ENCODE measurements around the gene LHFPL3. TPM values are rescaled to one million over a fixed set of nuclear protein-coding genes. Genes with fewer than 3 reads are reported as not detected.

The LHFPL3 gene
- total RNA-seq, 1 experiment from 2014 or later: 0.83 TPM

DNA sequence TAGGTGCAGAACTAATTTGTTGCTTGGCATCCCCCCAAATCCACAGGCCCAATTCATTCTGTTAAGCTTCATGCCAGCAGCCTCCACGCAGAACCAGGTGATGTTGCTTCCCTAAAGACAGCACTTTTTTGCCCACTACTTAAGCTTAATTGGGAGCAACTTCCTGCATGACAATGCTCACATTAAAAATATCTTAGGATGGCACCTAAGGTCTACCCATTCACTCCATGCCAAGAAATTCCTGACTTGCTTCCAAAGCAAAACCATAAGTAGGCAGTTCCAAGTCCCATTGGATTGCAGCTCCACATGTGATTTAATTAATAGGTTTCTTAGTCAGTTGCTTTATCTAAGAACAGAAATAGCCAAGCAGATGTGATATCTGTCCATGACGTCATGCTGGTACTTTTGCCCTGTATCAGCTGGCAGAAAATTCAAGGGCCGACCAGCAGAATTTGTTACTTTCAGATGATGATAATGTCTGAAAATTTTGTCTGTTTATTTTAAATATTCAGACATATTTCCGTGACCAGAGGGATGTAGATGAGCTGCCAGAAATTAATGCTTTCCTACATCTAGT lies 325.5 kb downstream of the LHFPL3 start (continued):
- TF ChIP-seq, protein P1, sequence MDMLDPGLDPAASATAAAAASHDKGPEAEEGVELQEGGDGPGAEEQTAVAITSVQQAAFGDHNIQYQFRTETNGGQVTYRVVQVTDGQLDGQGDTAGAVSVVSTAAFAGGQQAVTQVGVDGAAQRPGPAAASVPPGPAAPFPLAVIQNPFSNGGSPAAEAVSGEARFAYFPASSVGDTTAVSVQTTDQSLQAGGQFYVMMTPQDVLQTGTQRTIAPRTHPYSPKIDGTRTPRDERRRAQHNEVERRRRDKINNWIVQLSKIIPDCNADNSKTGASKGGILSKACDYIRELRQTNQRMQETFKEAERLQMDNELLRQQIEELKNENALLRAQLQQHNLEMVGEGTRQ (CRISPR knock-in tag; IDR thresholded peaks at IDR 0.05): no peak
- TF ChIP-seq STAT6 (CRISPR knock-in tag; conservative IDR thresholded peaks at IDR 0.05; ENCODE audit: low read depth): no peak
- no peak for TF ChIP-seq PRRX2 (CRISPR knock-in tag; IDR thresholded peaks at IDR 0.05)
- no peak for TF ChIP-seq NFATC4 (CRISPR knock-in tag; IDR thresholded peaks at IDR 0.05)
- no peak for TF ChIP-seq CREB1 (CRISPR knock-in tag; IDR thresholded peaks at IDR 0.05)
- TF ChIP-seq ZNF281 (CRISPR knock-in tag; IDR thresholded peaks at IDR 0.05): no peak
- TF ChIP-seq ERG (CRISPR knock-in tag; IDR thresholded peaks at IDR 0.05): no peak
- no peak for TF ChIP-seq TEAD1 (CRISPR knock-in tag; IDR thresholded peaks at IDR 0.05)

DNA sequence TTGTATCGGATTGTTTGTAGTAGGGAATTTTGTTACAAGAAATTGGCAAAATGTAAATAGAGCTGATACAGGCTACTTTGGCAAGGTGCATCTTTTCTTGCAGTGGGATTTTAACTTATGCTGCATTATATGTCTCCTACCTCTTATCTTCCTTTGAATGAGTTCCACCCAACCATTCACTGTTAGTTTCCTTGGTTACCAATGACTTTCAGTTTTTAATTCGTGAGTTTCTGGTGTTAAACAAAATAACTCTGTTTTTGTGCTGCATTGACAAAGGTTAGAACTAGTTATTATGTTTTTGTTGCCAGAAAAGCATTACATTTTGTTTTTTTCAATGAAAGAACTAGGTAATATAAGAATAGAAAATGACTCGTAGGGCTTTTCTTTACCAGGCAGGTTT lies 327.2 kb downstream of the LHFPL3 start:
- ChIA-PET CTCF (interaction anchor here (1.5 to 2.7 kb wide), 2 partner anchors 12 to 263 kb away, joined by 3 to 8 read pairs; no protein-coding TSS in a partner anchor), POLR2A (no interaction called here)
- Mint-ChIP-seq H3K36me3 (no peaks in the 10 kb centered on the region), H3K9me3 (no peaks in the 10 kb centered on the region), H3K4me1 (peaks cover 3% of the 10 kb centered on the region), H3K4me3 (no peak overlapping the region), H3K27me3 (ENCODE audit: low read depth) (no peaks in the 10 kb centered on the region; the same call in none of the 2 replicates), H3K27ac (no peak overlapping the region)
- DNase-seq (ENCODE audit: low spot score): no peak
- ATAC-seq: no peak
- TF ChIP-seq ATF3 (CRISPR knock-in tag; conservative IDR thresholded peaks at IDR 0.05): no peak
- no peak for TF ChIP-seq ZNF423 (CRISPR knock-in tag; IDR thresholded peaks at IDR 0.05)
- TF ChIP-seq, protein P2, sequence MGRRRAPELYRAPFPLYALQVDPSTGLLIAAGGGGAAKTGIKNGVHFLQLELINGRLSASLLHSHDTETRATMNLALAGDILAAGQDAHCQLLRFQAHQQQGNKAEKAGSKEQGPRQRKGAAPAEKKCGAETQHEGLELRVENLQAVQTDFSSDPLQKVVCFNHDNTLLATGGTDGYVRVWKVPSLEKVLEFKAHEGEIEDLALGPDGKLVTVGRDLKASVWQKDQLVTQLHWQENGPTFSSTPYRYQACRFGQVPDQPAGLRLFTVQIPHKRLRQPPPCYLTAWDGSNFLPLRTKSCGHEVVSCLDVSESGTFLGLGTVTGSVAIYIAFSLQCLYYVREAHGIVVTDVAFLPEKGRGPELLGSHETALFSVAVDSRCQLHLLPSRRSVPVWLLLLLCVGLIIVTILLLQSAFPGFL (CRISPR knock-in tag; IDR thresholded peaks at IDR 0.05; ENCODE audit: borderline replicate concordance): no peak
- TF ChIP-seq, protein P3, sequence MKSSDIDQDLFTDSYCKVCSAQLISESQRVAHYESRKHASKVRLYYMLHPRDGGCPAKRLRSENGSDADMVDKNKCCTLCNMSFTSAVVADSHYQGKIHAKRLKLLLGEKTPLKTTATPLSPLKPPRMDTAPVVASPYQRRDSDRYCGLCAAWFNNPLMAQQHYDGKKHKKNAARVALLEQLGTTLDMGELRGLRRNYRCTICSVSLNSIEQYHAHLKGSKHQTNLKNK (CRISPR knock-in tag; IDR thresholded peaks at IDR 0.05): no peak
- TF ChIP-seq ATF1 (CRISPR knock-in tag; IDR thresholded peaks at IDR 0.05): no peak
- no peak for TF ChIP-seq NFATC4 (CRISPR knock-in tag; IDR thresholded peaks at IDR 0.05)
- TF ChIP-seq ZNF396 (CRISPR knock-in tag; IDR thresholded peaks at IDR 0.05; ENCODE audit: borderline replicate concordance): no peak
- no peak for TF ChIP-seq ZNF425 (CRISPR knock-in tag; conservative IDR thresholded peaks at IDR 0.05)
- TF ChIP-seq ZNF219 (CRISPR knock-in tag; IDR thresholded peaks at IDR 0.05; ENCODE audit: borderline replicate concordance): no peak
- TF ChIP-seq ZNF138 (CRISPR knock-in tag; conservative IDR thresholded peaks at IDR 0.05): no peak
- no peak for TF ChIP-seq FOXJ3 (CRISPR knock-in tag; IDR thresholded peaks at IDR 0.05; ENCODE audit: borderline replicate concordance)
- TF ChIP-seq, protein P4, sequence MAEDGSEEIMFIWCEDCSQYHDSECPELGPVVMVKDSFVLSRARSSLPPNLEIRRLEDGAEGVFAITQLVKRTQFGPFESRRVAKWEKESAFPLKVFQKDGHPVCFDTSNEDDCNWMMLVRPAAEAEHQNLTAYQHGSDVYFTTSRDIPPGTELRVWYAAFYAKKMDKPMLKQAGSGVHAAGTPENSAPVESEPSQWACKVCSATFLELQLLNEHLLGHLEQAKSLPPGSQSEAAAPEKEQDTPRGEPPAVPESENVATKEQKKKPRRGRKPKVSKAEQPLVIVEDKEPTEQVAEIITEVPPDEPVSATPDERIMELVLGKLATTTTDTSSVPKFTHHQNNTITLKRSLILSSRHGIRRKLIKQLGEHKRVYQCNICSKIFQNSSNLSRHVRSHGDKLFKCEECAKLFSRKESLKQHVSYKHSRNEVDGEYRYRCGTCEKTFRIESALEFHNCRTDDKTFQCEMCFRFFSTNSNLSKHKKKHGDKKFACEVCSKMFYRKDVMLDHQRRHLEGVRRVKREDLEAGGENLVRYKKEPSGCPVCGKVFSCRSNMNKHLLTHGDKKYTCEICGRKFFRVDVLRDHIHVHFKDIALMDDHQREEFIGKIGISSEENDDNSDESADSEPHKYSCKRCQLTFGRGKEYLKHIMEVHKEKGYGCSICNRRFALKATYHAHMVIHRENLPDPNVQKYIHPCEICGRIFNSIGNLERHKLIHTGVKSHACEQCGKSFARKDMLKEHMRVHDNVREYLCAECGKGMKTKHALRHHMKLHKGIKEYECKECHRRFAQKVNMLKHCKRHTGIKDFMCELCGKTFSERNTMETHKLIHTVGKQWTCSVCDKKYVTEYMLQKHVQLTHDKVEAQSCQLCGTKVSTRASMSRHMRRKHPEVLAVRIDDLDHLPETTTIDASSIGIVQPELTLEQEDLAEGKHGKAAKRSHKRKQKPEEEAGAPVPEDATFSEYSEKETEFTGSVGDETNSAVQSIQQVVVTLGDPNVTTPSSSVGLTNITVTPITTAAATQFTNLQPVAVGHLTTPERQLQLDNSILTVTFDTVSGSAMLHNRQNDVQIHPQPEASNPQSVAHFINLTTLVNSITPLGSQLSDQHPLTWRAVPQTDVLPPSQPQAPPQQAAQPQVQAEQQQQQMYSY (CRISPR knock-in tag; IDR thresholded peaks at IDR 0.05): no peak
- TF ChIP-seq JUN (CRISPR knock-in tag; IDR thresholded peaks at IDR 0.05): no peak
- TF ChIP-seq TEAD1 (CRISPR knock-in tag; IDR thresholded peaks at IDR 0.05): no peak

Measured in WTC11 (cell line).